Ovary (tissue), 9 donors: Measurements from ENCODE around the gene TSPAN32. TPM values are rescaled to one million over a fixed set of nuclear protein-coding genes. Genes with fewer than 3 reads are reported as not detected.

ENCODE experiments used
- DNase-seq, 5 donors: peaks; one replicate each; pipeline ENCODE4 v3.0.0-alpha.2; 2019 to 2020
- H3K27ac ChIP-seq, 2 donors: fragments of 200-600 bp; one replicate each; pipeline versions ENCODE4 v1.5.1 to v1.8.0; 2019 to 2022
- H3K27me3 ChIP-seq: fragments of 200-600 bp; one replicate; pipeline ENCODE4 v1.8.0; 2022
- H3K36me3 ChIP-seq: fragments of 200-600 bp; sonication (generic); one replicate; pipeline ENCODE4 v1.5.1; 2019
- H3K4me1 ChIP-seq: one replicate; pipeline ENCODE4 v1.8.1; 2013; ENCODE audit warnings: mild to moderate bottlenecking, moderate library complexity; ENCODE audit not compliant: insufficient read depth
- H3K4me3 ChIP-seq: fragments of 200-600 bp; sonication (generic); one replicate; pipeline ENCODE4 v1.5.1; 2017
- H3K9me3 ChIP-seq, 2 donors: fragments of 200-600 bp in 1 of 2; sonication (generic) in 1 of 2; one replicate each; pipeline versions ENCODE4 v1.5.1 to v1.8.1; 2013 to 2019; ENCODE audit warnings: mild to moderate bottlenecking in 1 of 2, moderate library complexity in 1 of 2
- CTCF ChIP-seq, 3 donors: fragments of 450-650 bp in 2 of 3; fragments of 200-600 bp in 1 of 3; IDR thresholded peaks; one replicate each; pipeline versions ENCODE4 v1.5.1 to v1.8.0; 2016 to 2022; ENCODE audit warnings: antibody characterized with exemption in 3 of 3, mild to moderate bottlenecking in 1 of 3
- EP300 ChIP-seq: sonication (generic); formaldehyde crosslinking; IDR thresholded peaks from one replicate; pipeline ENCODE4 v1.6.1; 2017; ENCODE audit warnings: antibody characterized with exemption
- POLR2A ChIP-seq: fragments of 450-650 bp; IDR thresholded peaks from one replicate; pipeline ENCODE4 v1.6.1; 2017; ENCODE audit warnings: antibody characterized with exemption, mild to moderate bottlenecking, moderate library complexity
- WGBS, 3 donors: extraction: QIAGEN DNeasy Blood & Tissue Kit in 1 of 3; methylation state at CpG; one replicate each; pipeline versions ENCODE4 v1.1.5 to v1.1.7; 2013 to 2017; 5-methylcytosine and 5-hydroxymethylcytosine counted together
- intact Hi-C, 4 donors: fragments of 100-400 bp; cut with DNase I; formaldehyde crosslinking; loops; one replicate each; pipeline versions ENCODE4 v1.11.0 to v1.15.1; 2022 to 2023
- polyA plus RNA-seq, 2 donors: library from polyadenylated mRNA; stranded (reverse); fragments of 200-250 nt in 1 of 2; fragments of 350-450 nt in 1 of 2; fragmentation: Illumina TruSeq in 1 of 2; extraction: RNeasy Lipid Tissue Mini Kit (QIAGEN cat#74804) in 1 of 2; gene quantifications; one replicate each; pipeline ENCODE4 v1.2.3, GENCODE V29; 2013 to 2014
- total RNA-seq, 7 donors: library from RNA; depleted of rRNA in 2 of 7; stranded (reverse); fragments of >200 nt in 2 of 7; fragmentation: NEBNext Ultra II Directional in 3 of 7; extraction: Animal tissue kit (Norgen Biotek cat#: 25700) in 3 of 7; gene quantifications; one replicate each; pipeline versions ENCODE4 v1.1.0 to v1.2.4, GENCODE V29; 2016 to 2023
- donor health status: DM: no; HTN: no; CAD: no; lungs with moderate emphysema.
- donor health status: DM: no; HTN: no; CAD: no.
- donor health status: Bipolar disorder and iron deficiency.
- donor health status: DM: yes; HTN: yes; CAD: no.
- donor health status: DM: no; HTN: no; CAD: no.
- donor health status: DM: yes; HTN: yes; CAD: no.

TSPAN32 gene
- total and polyA plus RNA-seq, 9 donors: 0.63 to 3.9 (median 1.3) TPM; not detected in 2

GRCh38 chr11:2261436-2262230 lies 40.2 kb upstream of the TSPAN32 start:
- H3K9me3 ChIP-seq: no peaks in the 10 kb centered on the region
- 69 to 75% (median 69%) methylated on average over 20 to 21 of the region's 21 CpGs for WGBS, 3 donors
- peak in 1 of 5 donors; percentile 15 for DNase-seq
- H3K27ac ChIP-seq: no peak overlapping the region
- H3K27me3 ChIP-seq: no peaks in the 10 kb centered on the region
- no peak overlapping the region for H3K4me3 ChIP-seq
- no peaks in the 10 kb centered on the region for H3K4me1 ChIP-seq
- intact Hi-C loops: no loop called here
- TF ChIP-seq POLR2A (no peak), CTCF (IDR thresholded peaks at IDR 0.05) (no peak), EP300 (no peak)
- H3K36me3 ChIP-seq: no peaks in the 10 kb centered on the region

GRCh38 chr11:2262301-2263070 lies 39.3 kb upstream of the TSPAN32 start:
- DNase-seq: peak in 1 of 5 donors; percentile 12
- no peaks in the 10 kb centered on the region for H3K27me3 ChIP-seq

GRCh38 chr11:2263071-2263565 lies 38.7 kb upstream of the TSPAN32 start:
- Histone ChIP-seq H3K27me3 (no peaks in the 10 kb centered on the region), H3K4me3 (no peak overlapping the region), H3K36me3 (no peaks in the 10 kb centered on the region), H3K27ac (no peak overlapping the region), H3K4me1 (no peaks in the 10 kb centered on the region), H3K9me3 (no peaks in the 10 kb centered on the region)
- intact Hi-C loops: no loop called here
- DNase-seq: peak in 2 of 5 donors; percentile 8 to 13
- 75 to 79% (median 76%) methylated on average over 10 of the region's 10 CpGs for WGBS, 3 donors
- TF ChIP-seq CTCF (IDR thresholded peaks at IDR 0.05): no peak
- no peak for TF ChIP-seq EP300
- no peak for TF ChIP-seq POLR2A

More at GRCh38 chr11:2262301-2263070, 39.3 kb upstream of the TSPAN32 start:
- Histone ChIP-seq H3K4me3 (no peak overlapping the region), H3K27ac (no peak overlapping the region), H3K4me1 (no peaks in the 10 kb centered on the region), H3K9me3 (no peaks in the 10 kb centered on the region), H3K36me3 (no peaks in the 10 kb centered on the region)
- WGBS, 3 donors: 85 to 90% (median 88%) methylated on average over 18 of the region's 18 CpGs
- intact Hi-C loops: no loop called here
- TF ChIP-seq POLR2A: no peak
- TF ChIP-seq CTCF (IDR thresholded peaks at IDR 0.05): no peak
- TF ChIP-seq EP300: no peak

GRCh38 chr11:2263724-2264360 lies 38.0 kb upstream of the TSPAN32 start:
- no peak overlapping the region for H3K27ac ChIP-seq
- H3K27me3 ChIP-seq: no peaks in the 10 kb centered on the region
- peak in 1 of 5 donors; percentile 7 for DNase-seq
- H3K36me3 ChIP-seq: no peaks in the 10 kb centered on the region
- 88 to 94% (median 89%) methylated on average over 11 to 13 of the region's 13 CpGs for WGBS, 3 donors
- no peaks in the 10 kb centered on the region for H3K9me3 ChIP-seq
- intact Hi-C loops: no loop called here
- H3K4me3 ChIP-seq: no peak overlapping the region
- no peaks in the 10 kb centered on the region for H3K4me1 ChIP-seq
- no peak for TF ChIP-seq CTCF (IDR thresholded peaks at IDR 0.05)
- TF ChIP-seq POLR2A: no peak
- no peak for TF ChIP-seq EP300
